HG02763 (cell line): ENCODE data around the gene TMEM141.

ENCODE experiments used
- ATAC-seq: cut with Tn5 transposase; IDR thresholded peaks from one replicate; pipeline ENCODE4 v1.9.1; 2021; ENCODE audit warnings: mild to moderate bottlenecking, moderate library complexity; ENCODE audit not compliant: unreplicated experiment

The TMEM141 gene

GRCh38 chr9:136807281-136808074 is 16.3 kb downstream of the TMEM141 start, which contains the start of gene RABL6:
Gene RABL6, plus strand, starts transcription at chr9:136807948. Its CDS starts 249 bp downstream, at chr9:136808197.
- ATAC-seq, result peak; percentile 83

- ATAC-seq, result peak; percentile 28
These were observed 17.1 kb downstream of the TMEM141 start for GRCh38 chr9:136808075-136808805.

GRCh38 chr9:136808806-136809158 is 17.6 kb downstream of the TMEM141 start:
- ATAC-seq, result no peak

- ATAC-seq, result no peak
These were observed 23.7 kb downstream of the TMEM141 start for GRCh38 chr9:136814725-136815421.

GRCh38 chr9:136815422-136815782 is 24.3 kb downstream of the TMEM141 start:
- no peak for ATAC-seq

GRCh38 chr9:136820971-136821825 is 30.1 kb downstream of the TMEM141 start:
- ATAC-seq, result no peak

GRCh38 chr9:136821826-136822544 is 30.8 kb downstream of the TMEM141 start:
- no peak for ATAC-seq

- ATAC-seq, result no peak
These were observed 32.2 kb downstream of the TMEM141 start for GRCh38 chr9:136823136-136824046.

GRCh38 chr9:136824496-136825225 is 33.5 kb downstream of the TMEM141 start:
- no peak for ATAC-seq

- no peak for ATAC-seq
These were observed 34.4 kb downstream of the TMEM141 start for GRCh38 chr9:136825295-136826187.

GRCh38 chr9:136826188-136826541 is 35.0 kb downstream of the TMEM141 start:
- no peak for ATAC-seq

GRCh38 chr9:136826703-136827582 is 35.8 kb downstream of the TMEM141 start:
- no peak for ATAC-seq

GRCh38 chr9:136827794-136828473 is 36.8 kb downstream of the TMEM141 start:
- ATAC-seq, result no peak

- no peak for ATAC-seq
These were observed 37.5 kb downstream of the TMEM141 start for GRCh38 chr9:136828474-136829140.

GRCh38 chr9:136829412-136829811 is 38.3 kb downstream of the TMEM141 start:
- ATAC-seq, result no peak
